Gastroesophageal sphincter (tissue), 4 donors: Measurements from ENCODE around the gene SPTB. TPM values are rescaled to one million over a fixed set of nuclear protein-coding genes. Genes with fewer than 3 reads are reported as not detected.

Source experiments
- ATAC-seq: fragments of 150-250 bp; one replicate; pipeline ENCODE4 v1.9.1; 2016; ENCODE audit warnings: mild to moderate bottlenecking, moderate library complexity
- H3K27ac ChIP-seq, 4 donors: fragments of 200-600 bp; sonication (generic) in 3 of 4; 1 replicate in 3 of 4; 2 replicates in 1 of 4; pipeline ENCODE4 v1.5.1; 2016 to 2019
- H3K27me3 ChIP-seq: fragments of 200-600 bp; sonication (generic); one replicate; pipeline ENCODE4 v1.5.1; 2019
- H3K36me3 ChIP-seq, 2 donors: fragments of 200-600 bp; sonication (generic); one replicate each; pipeline ENCODE4 v1.5.1; 2019; ENCODE audit warnings: control low read depth in 1 of 2
- H3K4me1 ChIP-seq, 3 donors: fragments of 200-600 bp; sonication (generic); 1 replicate in 2 of 3; 2 replicates in 1 of 3; pipeline ENCODE4 v1.5.1; 2016 to 2019; ENCODE audit warnings: control low read depth in 2 of 3
- H3K4me3 ChIP-seq, 2 donors: fragments of 200-600 bp; sonication (generic); one replicate each; pipeline ENCODE4 v1.5.1; 2019; ENCODE audit warnings: mild to moderate bottlenecking in 1 of 2, moderate library complexity in 1 of 2
- H3K9me3 ChIP-seq, 3 donors: fragments of 200-600 bp; sonication (generic); one replicate each; pipeline ENCODE4 v1.5.1; 2017 to 2019; ENCODE audit warnings: control low read depth in 2 of 3
- EP300 ChIP-seq: sonication (generic); formaldehyde crosslinking; IDR thresholded peaks from one replicate; pipeline ENCODE4 v1.6.1; 2017; ENCODE audit warnings: antibody characterized with exemption, mild to moderate bottlenecking
- POLR2A ChIP-seq, 2 donors: fragments of 450-650 bp; IDR thresholded peaks; one replicate each; pipeline ENCODE4 v1.6.1; 2017; ENCODE audit warnings: antibody characterized with exemption in 2 of 2, mild to moderate bottlenecking in 2 of 2, moderate library complexity in 1 of 2
- POLR2AphosphoS5 ChIP-seq: sonication (generic); formaldehyde crosslinking; IDR thresholded peaks from one replicate; pipeline ENCODE4 v1.6.1; 2017; ENCODE audit warnings: antibody characterized with exemption
- WGBS, 2 donors: methylation state at CpG; one replicate each; pipeline ENCODE4 v1.1.5; 2018; ENCODE audit warnings: low coverage in 1 of 2; 5-methylcytosine and 5-hydroxymethylcytosine counted together
- total RNA-seq, 4 donors: library from RNA; depleted of rRNA; stranded (reverse); fragments of >200 nt; gene quantifications; one replicate each; pipeline ENCODE4 v1.1.0, GENCODE V29; 2016
- TF ChIP-seq, protein P1 (sequence below), 4 experiments: fragments of 200-600 bp in 2 of 4; fragments of 450-650 bp in 2 of 4; sonication (generic) in 1 of 4; IDR thresholded peaks; one replicate each; pipeline ENCODE4 v1.5.1; 2017 to 2019; ENCODE audit warnings: antibody characterized with exemption in 4 of 4, mild to moderate bottlenecking in 2 of 4, moderate library complexity in 2 of 4

The SPTB gene
- total RNA-seq, 4 donors from 2014 or later: 0.62 to 3.1 (median 1.0) TPM

DNA sequence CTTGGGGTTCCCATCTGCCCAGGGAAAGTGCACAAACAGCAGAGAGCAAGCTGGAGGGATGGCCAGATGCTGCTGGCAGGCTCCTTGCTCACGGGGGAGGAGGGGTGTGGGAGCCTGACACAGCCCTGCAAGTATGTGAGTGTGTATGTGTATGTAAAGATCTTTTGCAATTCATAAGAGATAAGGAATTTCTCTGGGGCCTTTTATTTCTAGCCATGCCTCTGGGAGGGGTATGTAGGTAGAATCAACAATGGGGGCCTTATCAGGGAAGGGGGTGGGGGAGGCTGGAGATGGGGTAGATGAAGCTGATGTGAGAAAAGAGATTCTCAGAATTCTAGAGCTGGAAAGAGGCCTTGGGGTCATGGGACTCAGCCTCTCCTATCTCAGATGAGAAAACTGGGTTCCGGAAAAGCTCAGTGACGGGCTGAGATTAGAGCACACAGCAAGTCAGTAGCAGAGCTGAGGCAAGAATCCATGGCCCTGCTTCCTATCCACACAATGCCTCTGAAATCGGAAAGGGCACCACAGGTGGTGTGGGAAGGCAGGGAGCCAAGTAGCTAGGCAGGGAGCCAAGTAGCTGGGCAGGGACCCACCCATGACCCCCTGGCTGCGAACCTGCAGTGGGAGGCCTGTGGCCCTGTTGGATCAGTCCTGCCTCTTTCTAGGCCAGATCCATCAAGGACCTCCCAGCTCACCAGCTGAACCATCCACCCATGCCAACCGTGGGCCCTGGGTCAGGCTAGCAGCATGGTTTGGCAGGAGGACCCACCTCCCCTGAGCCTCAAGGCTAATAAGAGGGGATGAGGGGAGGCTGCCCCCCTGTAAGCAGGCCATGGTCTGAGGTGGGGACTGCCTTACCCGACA lies 120.8 kb downstream of the SPTB start:
- H3K9me3 ChIP-seq: no peaks in the 10 kb centered on the region
- no peak for TF ChIP-seq EP300
- no peak for TF ChIP-seq POLR2A (IDR thresholded peaks at IDR 0.05)
- WGBS, 2 donors: 50 to 87% methylated on average over 2 to 3 of the region's 7 CpGs
- H3K36me3 ChIP-seq: no peaks in the 10 kb centered on the region
- H3K27me3 ChIP-seq: peaks cover 5% of the 10 kb centered on the region
- H3K27ac ChIP-seq: no peak overlapping the region
- no peak overlapping the region for H3K4me3 ChIP-seq
- H3K4me1 ChIP-seq: peaks cover 0 to 61% (median 15%) of the 10 kb centered on the region in 3 donors
- no peak for ATAC-seq

DNA sequence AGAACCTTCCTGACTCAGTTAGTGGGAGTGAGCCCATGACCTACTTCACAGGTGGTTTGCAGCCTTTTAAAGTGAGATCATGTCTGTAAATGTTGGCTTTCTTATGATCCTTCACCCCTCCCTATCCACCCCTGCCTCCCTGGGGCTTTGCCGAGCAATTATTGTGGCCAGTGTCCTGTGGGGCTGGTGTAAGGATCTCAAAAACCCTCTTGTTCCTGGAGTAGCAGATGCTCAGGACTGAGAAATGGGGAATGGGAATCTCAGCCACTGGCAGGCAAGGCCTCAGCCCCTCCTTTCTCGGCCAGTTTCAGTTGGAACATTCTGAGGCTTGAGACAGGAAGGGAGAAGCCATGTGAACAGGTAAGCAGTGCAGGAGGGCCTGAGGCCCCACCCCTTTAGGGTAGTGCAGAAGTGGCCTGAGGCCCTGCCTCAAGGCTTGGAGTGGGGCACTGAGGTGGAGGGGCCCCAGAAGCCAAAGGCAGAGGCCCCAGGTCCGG lies 121.6 kb downstream of the SPTB start:
- no peak for ATAC-seq
- H3K9me3 ChIP-seq: no peaks in the 10 kb centered on the region
- TF ChIP-seq POLR2A (IDR thresholded peaks at IDR 0.05) (no peak), EP300 (no peak), POLR2AphosphoS5 (no peak)
- TF ChIP-seq, protein P1, sequence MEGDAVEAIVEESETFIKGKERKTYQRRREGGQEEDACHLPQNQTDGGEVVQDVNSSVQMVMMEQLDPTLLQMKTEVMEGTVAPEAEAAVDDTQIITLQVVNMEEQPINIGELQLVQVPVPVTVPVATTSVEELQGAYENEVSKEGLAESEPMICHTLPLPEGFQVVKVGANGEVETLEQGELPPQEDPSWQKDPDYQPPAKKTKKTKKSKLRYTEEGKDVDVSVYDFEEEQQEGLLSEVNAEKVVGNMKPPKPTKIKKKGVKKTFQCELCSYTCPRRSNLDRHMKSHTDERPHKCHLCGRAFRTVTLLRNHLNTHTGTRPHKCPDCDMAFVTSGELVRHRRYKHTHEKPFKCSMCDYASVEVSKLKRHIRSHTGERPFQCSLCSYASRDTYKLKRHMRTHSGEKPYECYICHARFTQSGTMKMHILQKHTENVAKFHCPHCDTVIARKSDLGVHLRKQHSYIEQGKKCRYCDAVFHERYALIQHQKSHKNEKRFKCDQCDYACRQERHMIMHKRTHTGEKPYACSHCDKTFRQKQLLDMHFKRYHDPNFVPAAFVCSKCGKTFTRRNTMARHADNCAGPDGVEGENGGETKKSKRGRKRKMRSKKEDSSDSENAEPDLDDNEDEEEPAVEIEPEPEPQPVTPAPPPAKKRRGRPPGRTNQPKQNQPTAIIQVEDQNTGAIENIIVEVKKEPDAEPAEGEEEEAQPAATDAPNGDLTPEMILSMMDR (IDR thresholded peaks at IDR 0.05): no peak
- 30% methylated on average over 2 of the region's 3 CpGs; no CpG with 5 or more reads in 1 of the 2 donors for WGBS, 2 donors
- H3K36me3 ChIP-seq: no peaks in the 10 kb centered on the region
- peak overlapping the region in 1 of 4 donors; percentile 16 for H3K27ac ChIP-seq
- H3K27me3 ChIP-seq: peaks cover 7% of the 10 kb centered on the region
- peaks cover 0 to 54% (median 15%) of the 10 kb centered on the region in 3 donors for H3K4me1 ChIP-seq
- H3K4me3 ChIP-seq: no peak overlapping the region

DNA sequence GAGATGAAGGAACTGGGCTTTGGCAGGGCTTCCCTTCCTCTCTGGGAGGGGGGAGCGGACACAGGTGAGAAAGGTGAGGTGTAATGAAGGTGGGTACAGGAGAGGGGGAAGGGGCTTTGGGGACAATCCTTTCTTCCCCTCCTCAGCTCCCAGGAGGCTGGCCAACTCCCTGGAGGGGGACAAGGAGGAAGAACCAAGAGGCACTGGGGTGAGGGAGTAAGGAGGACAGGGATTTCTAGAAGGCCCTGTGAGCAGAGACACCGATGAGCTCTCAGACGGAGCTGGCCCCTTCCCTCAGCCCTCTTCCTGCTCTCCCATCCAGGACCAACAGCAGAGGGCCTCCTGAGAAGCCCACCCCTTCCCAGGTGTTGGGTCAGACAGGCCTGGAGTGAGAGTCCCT lies 122.1 kb downstream of the SPTB start:
- TF ChIP-seq POLR2AphosphoS5 (no peak), EP300 (no peak), POLR2A (IDR thresholded peaks at IDR 0.05) (no peak)
- TF ChIP-seq, protein P1 (IDR thresholded peaks at IDR 0.05): no peak
- ATAC-seq: no peak
- H3K4me3 ChIP-seq: no peak overlapping the region
- H3K9me3 ChIP-seq: no peaks in the 10 kb centered on the region
- peaks cover 7% of the 10 kb centered on the region for H3K27me3 ChIP-seq
- no peaks in the 10 kb centered on the region for H3K36me3 ChIP-seq
- peaks cover 0 to 50% (median 12%) of the 10 kb centered on the region in 3 donors for H3K4me1 ChIP-seq
- 85% methylated on average over 2 of the region's 3 CpGs; no CpG with 5 or more reads in 1 of the 2 donors for WGBS, 2 donors
- no peak overlapping the region for H3K27ac ChIP-seq

DNA sequence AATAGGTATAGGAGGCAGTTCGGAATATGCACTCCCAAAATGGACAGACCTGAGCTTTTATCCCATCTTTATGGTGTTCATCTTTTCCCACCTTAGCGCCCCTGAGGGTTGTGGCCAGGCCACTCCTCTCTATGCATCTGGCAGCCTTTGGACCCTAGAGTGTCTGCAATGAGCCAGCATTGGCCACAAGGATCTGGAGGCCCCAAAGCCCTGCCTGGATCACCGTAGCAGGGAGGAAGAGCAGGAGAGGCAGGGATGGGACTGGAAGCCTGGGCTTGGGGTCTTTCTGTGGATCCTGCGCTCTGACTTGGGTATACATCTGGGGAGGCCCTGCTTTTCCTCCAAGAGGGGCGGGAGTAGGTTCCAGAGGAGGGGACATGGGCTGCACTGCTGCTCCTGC lies 123.0 kb downstream of the SPTB start:
- 100% methylated on average over 1 of the region's 5 CpGs for WGBS, 2 donors

DNA sequence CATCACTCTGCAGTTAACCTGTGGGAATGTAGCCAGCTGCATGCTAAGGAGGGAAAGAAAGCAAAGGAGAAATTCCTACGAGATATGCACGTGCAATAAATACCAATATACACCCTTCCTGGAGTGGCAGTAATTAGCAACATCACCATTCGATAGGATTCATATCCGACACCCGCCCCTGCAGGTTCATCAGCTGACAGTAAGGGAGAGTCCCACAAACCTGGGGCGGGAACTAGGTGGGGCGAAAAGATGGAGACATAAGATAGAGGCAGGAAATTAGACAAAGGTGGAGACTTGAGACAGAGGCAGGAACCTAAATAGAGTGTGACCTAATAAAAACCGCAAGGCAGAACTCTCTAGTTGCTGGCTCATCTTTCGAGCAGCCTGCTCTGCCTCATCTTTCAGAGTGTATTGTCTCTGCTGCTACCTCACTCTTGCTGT lies 123.9 kb downstream of the SPTB start:
- Histone ChIP-seq H3K27me3 (peaks cover 7% of the 10 kb centered on the region), H3K9me3 (no peaks in the 10 kb centered on the region), H3K4me1 (peaks cover 0 to 32% (median 0%) of the 10 kb centered on the region in 3 donors), H3K36me3 (no peaks in the 10 kb centered on the region), H3K27ac (no peak overlapping the region), H3K4me3 (no peak overlapping the region)
- WGBS, 2 donors: 61 to 71% methylated on average over 6 to 9 of the region's 9 CpGs
- ATAC-seq: no peak
- TF ChIP-seq EP300 (no peak), POLR2AphosphoS5 (no peak), POLR2A (IDR thresholded peaks at IDR 0.05) (no peak)
- TF ChIP-seq, protein P1 (IDR thresholded peaks at IDR 0.05): no peak

More for the DNA sequence above, 123.0 kb downstream of the SPTB start:
- TF ChIP-seq, protein P1 (IDR thresholded peaks at IDR 0.05): no peak
- TF ChIP-seq EP300: no peak
- TF ChIP-seq POLR2A (IDR thresholded peaks at IDR 0.05): no peak
- TF ChIP-seq POLR2AphosphoS5: no peak
- Histone ChIP-seq H3K27ac (no peak overlapping the region), H3K4me3 (no peak overlapping the region), H3K27me3 (peaks cover 7% of the 10 kb centered on the region), H3K36me3 (no peaks in the 10 kb centered on the region), H3K9me3 (no peaks in the 10 kb centered on the region), H3K4me1 (peaks cover 0 to 41% (median 5%) of the 10 kb centered on the region in 3 donors)
- ATAC-seq: no peak
